GM18526 (cell line): ENCODE measurements around the gene MORC1.

Source experiments
- POLR2A ChIP-seq: IDR thresholded peaks from 3 replicates; pipeline ENCODE4 v1.6.1; 2011; ENCODE audit not compliant: insufficient read length; ENCODE audit errors: extremely low read depth

The MORC1 gene

DNA sequence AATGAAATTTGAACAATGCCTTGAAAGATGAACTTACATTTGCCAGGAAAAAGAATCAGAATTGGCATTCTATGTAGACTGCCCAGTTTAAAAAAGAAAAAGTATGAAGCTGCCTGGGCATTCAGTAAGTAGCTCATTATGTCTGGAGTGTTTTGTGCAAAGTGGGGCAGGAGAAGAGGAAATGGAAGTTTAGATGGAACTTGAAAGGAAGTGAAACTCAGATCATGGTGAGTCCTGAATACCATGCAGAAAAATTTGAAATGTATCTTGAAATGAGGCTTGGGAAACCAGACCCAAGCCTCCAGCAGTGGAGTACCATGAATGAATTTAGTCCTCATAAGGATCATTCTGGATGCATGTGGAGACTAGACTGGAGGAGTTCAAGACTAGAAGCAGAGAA lies 4.8 kb upstream of the MORC1 start:
- TF ChIP-seq POLR2A = no peak

DNA sequence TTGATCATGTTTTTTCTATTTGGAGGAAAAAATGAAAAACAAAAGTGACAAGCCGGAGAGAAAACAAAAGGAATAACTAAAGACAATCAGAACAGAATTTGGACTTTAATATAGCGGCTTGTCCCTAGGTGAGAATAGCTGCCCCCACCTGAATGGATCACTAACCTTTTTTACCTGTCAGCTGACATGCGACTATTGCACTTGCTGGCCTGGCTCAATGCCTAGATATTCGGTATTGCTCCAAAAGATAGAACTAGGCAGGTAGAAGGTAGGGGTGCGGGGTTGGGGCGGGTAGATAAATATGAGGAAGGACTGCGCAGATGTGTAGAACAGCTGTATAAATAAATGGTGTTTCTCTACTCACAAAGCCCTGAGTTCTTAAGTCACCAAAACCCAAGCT lies 650 bp upstream of the MORC1 start:
- no peak for TF ChIP-seq POLR2A

DNA sequence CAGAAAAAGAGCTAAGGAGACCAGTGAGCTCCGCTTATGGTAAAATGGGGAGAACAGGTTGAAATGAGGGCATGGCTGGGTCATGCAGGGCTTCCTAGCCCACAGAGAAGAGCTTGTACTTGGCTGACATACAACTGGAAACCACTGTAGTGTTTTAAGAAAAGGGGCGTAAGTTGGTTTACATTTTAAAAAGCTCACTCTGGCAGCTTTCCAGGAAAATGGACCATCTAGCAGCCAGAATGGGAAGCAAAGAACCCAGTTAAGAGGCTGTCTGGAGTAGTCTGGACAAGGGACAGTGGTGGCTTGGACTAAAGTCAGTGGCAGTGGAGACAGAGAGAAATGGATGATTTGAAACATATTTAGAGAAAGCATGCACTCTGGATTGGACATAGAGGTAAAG lies 1.9 kb downstream of the MORC1 start:
- TF ChIP-seq POLR2A = no peak

DNA sequence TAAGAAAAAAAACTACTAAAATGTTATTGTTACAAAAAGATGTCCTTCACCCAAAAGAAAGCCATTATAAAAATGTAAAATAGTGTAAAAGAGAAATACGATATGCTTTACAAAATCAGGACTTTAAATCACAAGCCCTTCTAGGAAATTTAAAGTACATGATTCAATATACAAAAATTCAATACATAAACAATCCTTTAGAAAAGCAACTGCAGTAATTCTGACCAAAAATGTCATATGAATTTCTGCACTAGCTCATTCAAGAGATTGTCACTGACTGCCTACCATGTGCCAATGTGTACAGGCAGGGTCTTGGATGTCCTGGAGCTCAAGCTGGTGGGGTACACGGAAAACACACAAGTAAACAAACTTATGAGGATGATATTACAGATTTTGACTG lies 2.5 kb downstream of the MORC1 start:
- TF ChIP-seq POLR2A = no peak

DNA sequence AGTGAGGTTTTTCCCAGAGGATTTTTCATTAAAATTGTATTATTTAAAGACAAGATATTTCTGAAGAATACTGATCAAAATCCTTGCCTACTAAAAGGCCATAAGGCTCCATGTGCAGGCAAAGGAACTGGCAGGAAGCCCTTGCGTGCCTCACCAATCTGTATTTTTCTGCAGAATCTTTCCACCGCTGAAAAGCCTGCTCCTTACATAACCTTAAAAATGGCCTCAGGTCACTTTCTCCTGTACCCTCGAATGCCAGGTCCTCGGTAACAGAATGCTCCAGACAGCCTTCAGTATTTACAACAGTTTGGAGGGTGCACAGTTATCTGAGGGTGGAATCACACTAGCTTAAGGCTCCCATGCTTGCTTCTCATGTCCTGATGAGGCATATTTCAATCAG lies 3.2 kb downstream of the MORC1 start:
- TF ChIP-seq POLR2A = no peak

DNA sequence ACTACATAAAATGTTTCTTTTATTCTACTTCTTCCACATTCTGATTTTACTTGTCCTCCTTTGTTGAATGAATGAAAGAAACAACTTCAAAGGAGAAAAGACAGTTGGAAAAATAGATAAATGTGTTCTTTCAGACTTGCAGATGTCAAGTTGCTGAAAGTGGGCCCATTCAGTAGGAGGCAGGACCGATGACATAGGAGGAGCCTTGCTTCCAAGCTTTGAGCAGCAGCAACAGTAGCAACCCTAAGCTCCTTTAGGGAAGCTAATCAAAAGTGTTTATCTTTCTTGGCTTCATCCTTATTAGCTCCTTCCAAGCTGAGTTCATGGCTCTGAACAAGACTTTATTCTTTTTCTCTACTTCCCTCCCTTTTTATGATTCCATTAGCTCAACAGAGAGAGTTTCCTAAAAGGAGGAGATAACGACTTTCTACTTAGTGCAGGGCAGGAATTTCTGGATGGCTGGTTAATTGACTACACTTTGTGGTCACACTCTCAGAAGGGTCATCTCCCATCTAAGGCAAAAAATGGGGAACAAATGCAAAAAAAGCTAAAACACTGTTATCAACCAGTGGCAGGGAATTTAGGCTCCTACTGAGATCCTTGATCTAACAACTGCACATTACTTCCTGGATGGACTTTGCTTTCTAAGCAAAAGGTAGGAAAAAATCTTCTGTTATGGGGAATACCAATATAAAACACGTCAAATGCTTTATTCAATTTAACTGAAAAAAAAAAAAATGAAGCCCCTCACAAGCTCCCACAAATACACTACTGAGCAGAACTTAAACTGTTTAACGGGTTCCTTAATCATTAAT lies 4.8 kb downstream of the MORC1 start:
- TF ChIP-seq POLR2A = no peak

DNA sequence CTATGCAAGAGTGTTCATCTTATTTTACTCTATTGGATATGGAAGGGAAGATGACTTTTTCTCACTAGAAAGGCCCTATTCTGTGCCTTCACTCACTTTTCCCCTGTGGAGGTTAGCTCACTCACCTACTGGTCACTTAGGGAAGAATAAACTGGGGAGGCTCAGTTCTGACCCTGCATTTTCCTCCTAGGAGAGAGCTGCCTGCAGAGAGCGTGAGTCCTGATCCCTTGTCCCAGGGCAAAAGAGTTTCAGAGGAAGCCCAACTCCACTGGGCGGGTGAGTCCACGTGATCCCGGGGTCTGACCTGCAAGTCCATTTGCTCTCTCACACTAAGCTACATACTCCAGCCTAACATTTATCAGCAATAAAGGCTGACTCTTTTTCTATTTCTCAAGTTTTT lies 8.4 kb downstream of the MORC1 start:
- TF ChIP-seq POLR2A = no peak

DNA sequence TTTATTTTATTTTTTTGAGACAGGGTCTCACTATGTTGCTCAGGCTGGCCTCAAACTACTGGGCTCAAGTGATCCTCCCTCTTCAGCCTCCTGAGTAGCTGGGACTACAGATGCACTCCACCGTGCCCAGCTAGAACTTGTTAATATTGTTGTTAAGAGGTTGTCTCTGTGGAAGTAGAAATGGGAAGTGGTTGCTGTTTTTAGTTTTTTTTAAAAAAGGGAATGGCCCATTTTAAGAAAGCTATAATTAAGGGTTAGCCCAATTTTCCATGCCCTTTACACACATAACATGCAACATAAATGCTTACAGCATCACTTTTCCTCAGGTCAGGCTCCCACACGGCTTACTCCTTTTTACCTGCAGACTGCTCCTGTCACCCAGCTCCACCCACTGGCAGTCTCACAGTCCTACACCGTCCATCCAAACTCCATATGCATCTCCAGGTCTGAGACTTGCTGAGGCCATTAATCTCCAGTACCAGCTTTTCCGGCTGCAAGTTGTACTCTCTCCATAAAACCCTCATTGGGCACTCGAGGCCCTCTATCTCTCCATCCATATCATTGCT lies 19.8 kb downstream of the MORC1 start:
- no peak for TF ChIP-seq POLR2A

DNA sequence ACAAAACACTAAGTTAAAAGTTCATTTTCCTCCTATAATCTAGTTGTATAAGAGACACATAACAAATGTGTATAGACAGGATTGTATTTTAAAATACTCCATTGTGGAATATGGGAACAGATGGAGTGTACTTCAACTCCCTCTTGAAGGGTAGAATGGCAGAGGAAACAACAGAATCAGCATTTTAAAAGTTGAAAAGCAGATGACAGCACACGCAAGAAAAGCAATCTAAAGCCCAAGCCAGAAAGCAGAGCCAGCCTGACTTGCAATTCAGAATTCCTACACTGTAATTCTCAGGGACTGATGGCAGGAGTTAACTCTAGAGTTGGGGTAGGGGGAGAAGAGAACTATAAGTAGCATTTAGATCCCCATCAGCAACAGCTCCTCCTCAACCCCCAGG lies 22.8 kb downstream of the MORC1 start:
- TF ChIP-seq POLR2A = no peak

DNA sequence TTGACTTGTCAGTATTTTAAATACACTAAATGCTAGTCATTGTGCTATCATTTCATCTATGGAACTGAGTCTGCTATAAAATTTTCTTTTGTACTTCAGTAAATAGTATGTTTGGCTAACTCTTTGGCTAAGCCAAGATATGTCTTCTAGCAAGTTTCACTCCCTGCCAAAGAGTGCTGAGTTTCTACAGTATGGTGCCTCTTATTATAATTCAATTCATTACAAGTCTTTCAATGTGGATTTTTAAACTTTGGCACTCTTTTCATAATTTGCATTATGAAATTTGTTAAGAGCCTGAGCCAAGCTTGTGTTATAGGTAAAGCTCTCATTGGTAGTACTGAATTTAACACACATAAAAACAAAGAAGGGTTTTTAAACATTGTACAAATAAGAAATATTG lies 24.4 kb downstream of the MORC1 start:
- no peak for TF ChIP-seq POLR2A

DNA sequence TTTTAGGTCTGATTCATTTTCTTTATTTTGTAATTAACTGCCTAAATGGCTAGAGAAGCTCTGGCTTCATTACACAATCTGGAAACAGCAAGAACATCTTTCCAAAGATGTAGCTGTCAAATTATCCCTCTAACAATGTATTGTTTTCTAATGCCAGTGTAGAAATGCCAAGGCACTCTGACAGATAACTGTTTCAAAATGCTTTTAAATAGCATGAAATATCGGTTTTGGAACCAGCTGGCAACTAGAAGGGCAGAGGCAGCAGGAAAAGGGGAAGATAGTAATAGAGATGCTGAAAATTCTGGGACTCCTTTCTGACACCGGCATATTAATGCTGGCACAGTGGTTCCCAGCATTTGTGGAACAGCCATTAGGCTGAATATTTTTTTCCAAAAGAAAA lies 26.1 kb downstream of the MORC1 start:
- no peak for TF ChIP-seq POLR2A

DNA sequence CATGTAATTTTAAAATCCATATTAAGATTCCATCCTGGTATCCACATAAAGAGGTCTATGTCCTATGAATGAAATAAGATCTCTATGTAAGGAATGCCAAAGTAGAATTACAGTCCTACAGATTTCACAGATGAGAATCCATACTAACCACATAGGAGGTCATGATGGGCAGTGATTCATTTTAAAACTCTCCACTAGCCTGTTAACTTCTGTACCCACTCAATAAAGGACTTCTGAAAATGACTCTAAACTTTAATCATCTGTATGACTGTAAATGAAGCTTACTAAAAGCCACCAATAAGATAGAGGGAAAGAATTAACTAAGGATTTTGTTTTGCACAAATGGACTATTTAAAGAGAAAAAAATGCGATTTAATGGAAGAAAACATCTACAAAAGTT lies 28.7 kb downstream of the MORC1 start:
- TF ChIP-seq POLR2A = no peak

DNA sequence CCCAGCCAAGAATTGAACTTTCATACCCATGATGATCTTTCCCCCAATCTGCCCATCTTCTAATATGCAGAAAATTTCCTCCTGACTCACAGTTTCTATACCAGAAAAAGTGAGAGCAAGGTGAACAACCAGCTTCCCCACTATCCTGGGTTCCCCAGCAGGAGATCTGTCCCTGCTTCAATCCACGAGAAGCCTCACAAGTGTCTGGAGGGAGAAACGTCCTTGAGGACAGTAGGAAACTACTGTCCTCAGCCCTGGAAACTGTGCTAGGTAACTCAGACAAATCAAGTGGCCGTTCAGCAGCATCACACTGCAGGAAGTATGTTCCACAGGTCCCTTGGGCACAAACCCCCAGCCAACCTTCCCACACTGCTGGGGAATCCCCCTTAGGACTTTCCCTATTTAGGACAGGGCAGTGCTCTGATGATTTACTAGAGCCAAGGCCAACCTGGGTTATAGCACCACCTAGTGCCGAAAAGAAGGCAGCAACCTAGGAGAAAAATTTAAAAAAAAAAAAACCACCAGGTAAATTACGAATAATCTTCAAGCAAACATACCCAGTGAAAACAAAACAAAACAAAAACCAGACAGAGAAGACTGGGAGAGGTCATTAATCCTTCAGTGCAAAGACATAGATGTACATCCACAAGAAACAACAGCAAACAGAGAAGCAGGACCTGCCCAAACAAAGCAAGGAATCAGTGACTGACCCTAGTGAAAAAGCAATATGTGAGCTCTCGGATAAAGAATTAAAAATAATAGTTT lies 36.0 kb downstream of the MORC1 start:
- TF ChIP-seq POLR2A = no peak

DNA sequence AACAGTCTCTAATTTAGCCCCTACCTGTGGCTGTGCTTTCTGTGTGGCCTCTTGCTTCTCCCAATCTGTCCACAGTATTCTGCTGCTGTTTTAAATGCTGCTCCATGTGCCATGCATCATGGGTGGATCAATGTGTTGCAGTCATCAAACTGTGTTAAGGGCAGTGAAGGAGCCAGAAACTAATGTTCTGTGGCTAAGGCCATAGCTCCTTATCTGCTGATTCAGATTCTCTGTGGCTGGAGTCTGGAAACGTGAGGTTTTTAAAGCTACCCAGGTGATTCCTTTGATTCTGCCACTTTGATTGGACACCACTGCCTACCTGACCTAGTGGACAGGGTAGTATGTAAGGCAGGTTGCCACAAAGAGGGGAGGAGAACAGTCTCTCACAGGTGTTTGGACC lies 44.8 kb downstream of the MORC1 start:
- no peak for TF ChIP-seq POLR2A

DNA sequence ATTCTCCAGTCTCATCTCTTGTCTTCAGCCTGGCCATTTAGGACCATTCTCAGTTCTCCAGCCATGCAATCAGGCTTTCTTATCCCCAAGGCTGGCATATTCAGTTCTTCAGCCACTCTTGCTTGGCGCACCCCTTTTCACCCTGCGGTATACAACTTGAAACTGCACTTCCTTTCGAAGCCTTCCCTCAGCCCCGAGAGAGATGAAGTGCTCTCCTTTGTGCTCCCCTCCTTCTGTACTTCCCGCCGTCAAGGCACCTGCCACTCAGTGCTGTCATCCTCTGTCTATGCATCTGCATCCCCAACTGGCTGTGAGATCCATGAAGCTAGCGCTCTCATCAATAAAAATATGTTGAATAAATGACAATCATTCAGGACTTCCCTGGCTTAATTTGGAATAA lies 45.7 kb downstream of the MORC1 start:
- TF ChIP-seq POLR2A = no peak

DNA sequence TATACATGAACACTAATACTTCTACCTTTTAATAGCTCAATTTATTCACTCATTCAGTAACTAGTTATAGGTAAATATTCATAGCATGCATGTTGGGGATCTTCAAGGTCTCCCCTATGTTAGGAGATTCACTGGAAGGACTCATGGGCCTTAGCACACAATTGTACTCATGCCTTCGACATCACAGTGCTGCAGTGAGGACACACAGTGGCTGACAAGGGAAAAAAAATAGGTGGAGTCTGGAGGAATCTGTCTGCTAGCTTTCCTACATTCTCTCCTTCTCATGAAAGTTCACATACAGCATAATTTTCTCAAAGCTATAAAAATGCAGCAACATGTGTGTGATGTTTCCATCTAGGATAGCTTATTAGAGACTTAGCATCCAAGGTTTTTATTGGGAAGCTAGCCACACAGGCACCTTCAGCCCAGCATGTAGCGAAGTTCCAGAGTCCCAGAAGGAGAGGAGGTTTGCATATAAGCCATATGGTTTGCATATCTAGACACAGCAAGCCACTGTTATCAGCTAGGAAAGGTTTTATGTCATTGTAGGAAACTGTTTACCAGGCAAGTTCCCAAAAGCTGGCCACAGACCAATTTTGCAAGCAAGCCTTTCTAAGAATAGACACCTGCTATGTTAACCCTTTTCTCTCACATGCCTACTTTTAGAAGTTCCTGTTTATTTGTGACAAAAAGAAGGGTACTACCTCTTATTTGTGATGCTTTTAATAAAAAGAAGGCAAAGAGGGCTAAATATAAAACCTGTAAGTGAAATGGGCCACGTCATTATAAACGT lies 46.4 kb downstream of the MORC1 start:
- no peak for TF ChIP-seq POLR2A

DNA sequence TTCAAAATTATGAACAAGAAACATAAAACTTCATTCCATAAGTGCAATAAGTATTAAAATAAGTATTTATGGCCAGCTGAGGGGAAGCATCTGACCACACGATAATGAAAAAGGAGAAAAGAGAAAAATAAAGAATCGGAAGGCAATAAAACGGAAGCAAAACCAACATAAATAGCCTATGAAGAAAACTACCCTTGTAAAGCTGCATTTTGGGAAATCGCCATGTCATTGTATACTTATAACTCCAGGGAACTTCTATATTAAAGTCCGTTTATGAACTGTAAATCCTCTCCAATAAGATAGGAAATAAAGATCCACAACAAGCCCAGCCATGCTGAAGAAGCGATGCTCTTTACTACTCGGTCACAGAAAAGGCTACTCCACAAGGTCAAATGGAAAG lies 47.7 kb downstream of the MORC1 start:
- no peak for TF ChIP-seq POLR2A
